Endodermal cell (in vitro differentiated cells): ENCODE results near the gene IFT122. TPM values are rescaled to one million over a fixed set of nuclear protein-coding genes. Genes with fewer than 3 reads are reported as not detected.

Experiments used
- DNase-seq: peaks from one replicate; pipeline ENCODE4 v3.0.0-alpha.2; 2017
- H3K27ac ChIP-seq: 2 replicates; pipeline ENCODE4 v1.5.1; 2013; ENCODE audit warnings: mild to moderate bottlenecking, low read depth, low read length, moderate library complexity
- H3K27me3 ChIP-seq: 2 replicates; pipeline ENCODE4 v1.6.1; 2013; ENCODE audit warnings: mild to moderate bottlenecking, low read length, moderate library complexity; ENCODE audit not compliant: insufficient read depth, control insufficient read depth, poor library complexity, severe bottlenecking
- H3K36me3 ChIP-seq: 2 replicates; pipeline ENCODE4 v1.7.0; 2013; ENCODE audit warnings: mild to moderate bottlenecking, low read length, moderate library complexity; ENCODE audit not compliant: control insufficient read depth, insufficient read depth
- H3K4me1 ChIP-seq: one replicate; pipeline ENCODE4 v1.7.0; 2013; ENCODE audit warnings: low read length; ENCODE audit not compliant: control insufficient read depth, insufficient read depth
- H3K4me3 ChIP-seq: 2 replicates; pipeline ENCODE4 v1.5.1; 2013; ENCODE audit warnings: mild to moderate bottlenecking, low read length, moderate library complexity
- H3K9ac ChIP-seq: 2 replicates; pipeline ENCODE4 v1.6.1; 2013; ENCODE audit warnings: mild to moderate bottlenecking, low read length, moderate library complexity; ENCODE audit not compliant: poor library complexity, severe bottlenecking; ENCODE audit errors: extremely low read depth
- H3K9me3 ChIP-seq: 2 replicates; pipeline ENCODE4 v1.6.1; 2013; ENCODE audit warnings: mild to moderate bottlenecking, low read length, moderate library complexity; ENCODE audit not compliant: control insufficient read depth
- H3K27ac Mint-ChIP-seq: 2 replicates; pipeline ENCODE4 v1.8.0; 2020; ENCODE audit warnings: mixed read lengths
- H3K27me3 Mint-ChIP-seq: 2 replicates; pipeline ENCODE4 v1.8.0; 2021; ENCODE audit warnings: mild to moderate bottlenecking, mixed read lengths; ENCODE audit not compliant: insufficient read depth
- H3K36me3 Mint-ChIP-seq: 2 replicates; pipeline ENCODE4 v1.8.0; 2020; ENCODE audit warnings: low read depth, mixed read lengths
- H3K4me1 Mint-ChIP-seq: 2 replicates; pipeline ENCODE4 v1.8.0; 2020; ENCODE audit warnings: mixed read lengths
- H3K4me3 Mint-ChIP-seq: 2 replicates; pipeline ENCODE4 v1.8.0; 2020; ENCODE audit warnings: mild to moderate bottlenecking, moderate library complexity, mixed read lengths
- H3K9me3 Mint-ChIP-seq: 2 replicates; pipeline ENCODE4 v1.8.0; 2020; ENCODE audit warnings: mild to moderate bottlenecking, mixed read lengths
- CTCF ChIP-seq: fragments of 200-600 bp; sonication (generic); conservative IDR thresholded peaks from 2 replicates; pipeline ENCODE4 v1.5.0; 2021; ENCODE audit warnings: antibody characterized with exemption, mild to moderate bottlenecking
- WGBS, 2 experiments: methylation state at CpG; one replicate each; pipeline versions ENCODE4 v1.1.5 to v1.1.7; 2013; ENCODE audit warnings: missing lambda C conversion rate in 2 of 2, mixed read lengths in 1 of 2; ENCODE audit not compliant: insufficient coverage in 1 of 2, insufficient read length in 1 of 2; 5-methylcytosine and 5-hydroxymethylcytosine counted together
- total RNA-seq, 2 donors: library from RNA; stranded (reverse); fragmentation: NEBNext Ultra II Directional in 1 of 2; extraction: Animal tissue kit (Norgen Biotek cat#: 25700) in 1 of 2; gene quantifications; 2 replicates in 1 of 2; 3 replicates in 1 of 2; pipeline ENCODE4 v1.2.1, GENCODE V29; 2021

The IFT122 gene
- total RNA-seq, 2 donors from 2014 or later: 36.0 to 46.6 TPM

DNA sequence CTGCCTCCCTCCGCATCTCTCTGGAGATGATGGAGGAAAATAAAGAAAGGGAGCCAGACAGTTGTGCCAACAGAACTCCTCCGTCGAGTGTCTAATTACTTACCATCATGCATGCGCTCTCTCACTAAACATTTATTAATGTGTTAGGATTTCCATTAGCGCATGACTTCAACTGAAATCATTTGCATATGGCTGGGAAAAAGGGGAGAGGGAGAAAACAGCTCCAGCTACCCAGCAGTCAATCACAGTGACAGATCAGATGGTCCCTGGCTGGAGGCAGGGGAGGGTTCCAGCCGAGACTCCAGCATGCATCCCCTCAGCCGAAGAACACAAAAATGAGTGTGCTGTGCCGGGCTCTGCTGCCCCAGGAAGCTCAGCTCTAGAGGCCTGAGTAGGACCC is 81.6 kb downstream of the IFT122 start:
- no peak overlapping the region for H3K27ac Mint-ChIP-seq
- 63 to 79% methylated on average over 6 to 8 of the region's 8 CpGs for whole genome bisulfite sequencing, 2 experiments

DNA sequence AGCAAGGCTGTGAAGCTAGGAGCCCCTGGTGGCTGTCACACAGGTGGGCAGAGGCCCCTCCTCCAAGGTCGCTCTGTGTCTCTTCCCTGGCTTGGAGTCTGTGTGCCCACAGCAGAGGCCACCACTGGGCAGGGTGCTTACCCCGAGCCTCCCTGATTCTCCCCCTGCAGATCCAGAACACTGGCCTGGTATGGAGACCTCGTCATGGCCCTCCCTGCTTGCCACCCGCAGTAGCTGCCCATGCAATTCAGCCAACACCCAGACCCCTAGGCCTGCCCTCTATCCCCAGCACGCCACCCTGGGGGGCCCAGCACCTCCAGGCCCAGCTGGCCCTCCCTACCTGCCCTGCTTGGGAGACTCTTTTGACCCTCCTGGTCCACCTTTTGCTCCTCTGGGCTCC is 82.9 kb downstream of the IFT122 start:
- Histone ChIP-seq H3K9ac (no peak overlapping the region), H3K9me3 (no peaks in the 10 kb centered on the region), H3K27ac (no peak overlapping the region), H3K4me1 (no peaks in the 10 kb centered on the region), H3K4me3 (no peak overlapping the region), H3K27me3 (no peaks in the 10 kb centered on the region), H3K36me3 (no peaks in the 10 kb centered on the region)
- no peak for TF ChIP-seq CTCF
- DNase-seq: no peak
- peaks cover 15% of the 10 kb centered on the region for H3K4me1 Mint-ChIP-seq
- no peaks in the 10 kb centered on the region for H3K27me3 Mint-ChIP-seq
- no peak overlapping the region for H3K4me3 Mint-ChIP-seq
- no peak overlapping the region for H3K27ac Mint-ChIP-seq
- no peaks in the 10 kb centered on the region for H3K9me3 Mint-ChIP-seq
- WGBS, 2 experiments: 84 to 90% methylated on average over 4 to 5 of the region's 5 CpGs
- H3K36me3 Mint-ChIP-seq: peaks cover 3% of the 10 kb centered on the region

More for the DNA sequence above, 81.6 kb downstream of the IFT122 start:
- no peak for DNase-seq
- H3K36me3 Mint-ChIP-seq: peaks cover 9% of the 10 kb centered on the region
- no peaks in the 10 kb centered on the region for H3K9me3 Mint-ChIP-seq
- no peaks in the 10 kb centered on the region for H3K27me3 Mint-ChIP-seq
- Histone ChIP-seq H3K36me3 (no peaks in the 10 kb centered on the region), H3K27me3 (no peaks in the 10 kb centered on the region), H3K9me3 (no peaks in the 10 kb centered on the region), H3K9ac (no peak overlapping the region), H3K27ac (peak overlapping the region; percentile 57), H3K4me1 (no peaks in the 10 kb centered on the region), H3K4me3 (no peak overlapping the region)
- H3K4me1 Mint-ChIP-seq: peaks cover 7% of the 10 kb centered on the region
- TF ChIP-seq CTCF: no peak
- H3K4me3 Mint-ChIP-seq: no peak overlapping the region

GRCh38 chr3:129524081-129524480 is 84.1 kb downstream of the IFT122 start:
- no peaks in the 10 kb centered on the region for H3K27me3 ChIP-seq
- Mint-ChIP-seq H3K36me3 (no peaks in the 10 kb centered on the region), H3K27ac (no peak overlapping the region), H3K4me1 (peaks cover 15% of the 10 kb centered on the region), H3K4me3 (no peak overlapping the region), H3K27me3 (no peaks in the 10 kb centered on the region), H3K9me3 (no peaks in the 10 kb centered on the region)
- no peak overlapping the region for H3K27ac ChIP-seq
- 84 to 97% methylated on average over 4 of the region's 4 CpGs for WGBS, 2 experiments
- no peak overlapping the region for H3K4me3 ChIP-seq
- H3K4me1 ChIP-seq: no peaks in the 10 kb centered on the region
- H3K9ac ChIP-seq: no peak overlapping the region
- DNase-seq: no peak
- no peaks in the 10 kb centered on the region for H3K36me3 ChIP-seq
- TF ChIP-seq CTCF: no peak
- H3K9me3 ChIP-seq: no peaks in the 10 kb centered on the region
